ENCODE results near the gene SURF1.
"Not testable (repeated sequence)": the region's sequence is repeated elsewhere in the genome, so short reads cannot be mapped to it uniquely, and the experiment has no call there.

SURF1 gene

DNA sequence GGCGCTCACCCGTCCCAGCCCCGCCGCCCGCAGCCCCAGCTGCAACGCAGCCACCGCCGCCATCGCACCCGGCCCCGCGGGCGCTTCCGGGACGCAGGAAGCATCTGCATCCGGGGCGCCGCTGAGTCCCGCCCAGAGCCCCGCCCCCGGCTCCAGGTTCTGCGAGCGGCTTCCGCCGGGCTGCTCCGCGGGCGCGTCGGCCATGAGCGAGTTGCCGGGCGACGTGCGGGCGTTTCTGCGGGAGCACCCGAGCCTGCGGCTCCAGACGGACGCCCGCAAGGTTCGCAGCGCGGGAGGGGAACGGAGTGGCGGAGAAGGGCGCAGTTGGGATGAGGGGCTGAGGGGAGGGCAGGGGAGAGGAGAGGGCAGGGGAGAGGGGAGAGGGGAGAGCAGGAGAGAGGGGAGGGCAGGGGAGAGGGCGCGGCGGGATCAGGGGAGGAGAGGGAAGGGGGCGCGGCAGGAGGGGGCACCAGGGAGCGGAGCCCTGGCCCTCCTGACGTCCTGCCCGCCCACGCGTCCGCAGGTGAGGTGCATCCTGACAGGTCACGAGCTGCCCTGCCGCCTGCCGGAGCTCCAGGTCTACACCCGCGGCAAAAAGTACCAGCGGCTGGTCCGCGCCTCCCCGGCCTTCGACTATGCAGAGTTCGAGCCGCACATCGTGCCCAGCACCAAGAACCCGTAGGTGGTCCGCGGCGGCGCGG, at the start of gene SURF1, which contains the start of gene SURF2:
Gene SURF1, minus strand, starts transcription at position 97 of the 701 bp plus-strand sequence. Its CDS starts 34 bp downstream, at position 63.
Gene SURF2, plus strand, starts transcription at position 160 of the 701 bp plus-strand sequence. Its CDS starts 43 bp downstream, at position 203.
- DNase-seq (ENCODE audit: low read depth) = peak; percentile 49

DNA sequence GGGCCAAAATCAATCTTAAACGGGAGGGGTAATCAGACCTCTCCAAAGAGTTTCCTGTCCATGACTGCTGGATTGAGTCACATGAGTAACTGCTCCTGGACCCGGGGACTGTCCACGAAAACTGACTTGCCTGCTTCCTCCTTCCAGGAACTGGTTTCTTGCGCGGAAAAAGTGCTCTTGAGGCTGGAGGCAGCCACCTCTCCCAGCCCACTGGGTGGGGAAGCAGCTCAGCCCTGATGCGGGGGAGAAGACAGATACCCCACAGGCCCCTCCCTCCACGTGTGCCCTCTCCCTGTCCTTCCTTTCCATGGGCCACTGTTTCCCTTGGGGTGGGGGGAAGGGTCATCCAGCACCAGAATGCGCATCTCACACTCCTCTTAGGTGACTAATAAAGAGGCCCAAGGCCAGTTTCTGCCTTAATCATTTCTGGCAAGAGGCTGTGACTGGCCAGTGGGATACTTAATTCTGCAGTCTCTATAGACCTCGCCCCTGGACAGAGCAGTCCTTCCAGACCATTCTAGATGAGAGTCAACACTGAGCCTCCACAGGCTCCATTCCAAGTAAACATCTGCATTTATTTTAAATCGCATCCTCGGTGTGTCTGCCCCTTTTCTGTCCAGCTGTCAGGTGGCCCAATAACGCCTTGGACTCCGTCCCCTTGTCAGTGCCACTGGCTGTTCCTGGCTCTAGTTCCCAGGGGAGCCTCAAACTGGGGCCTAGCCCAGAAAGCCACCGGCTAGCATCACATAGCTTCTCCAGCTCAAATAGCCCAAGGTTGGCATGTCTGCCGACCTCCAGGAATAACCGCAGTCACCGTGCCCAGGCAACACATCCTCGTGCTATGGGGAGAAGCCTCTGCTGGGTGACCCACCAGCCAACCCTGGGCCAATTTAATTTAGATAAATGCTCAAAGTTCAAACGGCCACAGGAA, 49.5 kb upstream of the SURF1 start:
- peak; percentile 37 for DNase-seq (ENCODE audit: low read depth)

GRCh38 chr9:133404454-133405002, 48.2 kb upstream of the SURF1 start:
- no peak for DNase-seq (ENCODE audit: low read depth)

DNA sequence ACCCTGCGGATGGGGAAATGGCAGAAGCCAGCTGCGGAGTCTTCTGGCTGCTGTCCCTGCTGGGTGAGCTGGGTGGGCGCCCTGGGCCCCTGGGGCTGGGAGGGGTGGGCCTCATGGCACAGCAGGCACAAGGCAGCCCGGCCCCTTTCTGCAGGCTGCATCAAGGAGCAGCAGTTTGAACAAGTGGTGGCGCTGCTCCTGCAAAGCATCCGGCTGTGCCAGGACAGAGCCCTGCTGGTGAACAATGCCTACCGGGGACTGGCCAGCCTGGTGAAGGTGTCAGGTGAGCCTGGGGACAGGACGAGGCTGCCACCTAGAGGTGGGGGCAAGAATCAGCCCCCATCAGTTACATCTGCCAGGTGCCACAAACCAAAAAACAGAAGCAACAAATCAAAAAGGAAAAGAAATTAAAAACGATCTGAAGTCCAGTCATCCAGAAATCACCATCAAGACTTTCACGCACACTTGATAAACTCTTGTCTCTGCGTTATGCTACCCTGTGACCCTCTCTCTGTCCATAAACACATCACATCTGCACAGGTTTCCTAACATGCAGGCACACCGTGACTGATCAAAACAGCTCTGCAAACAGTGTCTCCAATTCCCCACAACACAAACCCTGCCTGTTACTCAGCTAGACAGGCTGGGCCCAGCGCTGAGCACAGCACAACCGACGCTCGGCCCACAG, 47.6 kb upstream of the SURF1 start:
- no peak for DNase-seq (ENCODE audit: low read depth)

- no peak for DNase-seq (ENCODE audit: low read depth)
Measured at GRCh38 chr9:133402689-133403088, 46.4 kb upstream of the SURF1 start.

DNA sequence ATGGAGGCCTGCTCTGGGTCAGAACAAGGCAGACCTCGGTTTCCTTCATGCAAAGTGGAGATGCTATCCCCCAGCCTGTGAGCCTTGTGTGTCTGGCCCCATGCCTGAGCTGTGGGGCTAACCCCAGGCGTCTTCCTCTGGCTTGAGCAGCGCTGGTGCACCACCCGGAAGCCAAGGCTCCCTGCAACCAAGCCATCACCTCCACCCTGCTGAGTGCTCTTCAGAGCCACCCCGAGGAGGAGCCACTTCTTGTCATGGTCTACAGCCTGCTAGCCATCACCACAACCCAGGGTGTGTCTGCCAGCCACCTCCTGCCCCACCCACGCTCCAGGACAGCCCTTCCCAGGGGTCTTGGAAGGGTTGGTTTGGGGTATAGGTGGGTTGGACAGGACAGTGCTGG, 45.3 kb upstream of the SURF1 start:
- DNase-seq (ENCODE audit: low read depth) = no peak

DNA sequence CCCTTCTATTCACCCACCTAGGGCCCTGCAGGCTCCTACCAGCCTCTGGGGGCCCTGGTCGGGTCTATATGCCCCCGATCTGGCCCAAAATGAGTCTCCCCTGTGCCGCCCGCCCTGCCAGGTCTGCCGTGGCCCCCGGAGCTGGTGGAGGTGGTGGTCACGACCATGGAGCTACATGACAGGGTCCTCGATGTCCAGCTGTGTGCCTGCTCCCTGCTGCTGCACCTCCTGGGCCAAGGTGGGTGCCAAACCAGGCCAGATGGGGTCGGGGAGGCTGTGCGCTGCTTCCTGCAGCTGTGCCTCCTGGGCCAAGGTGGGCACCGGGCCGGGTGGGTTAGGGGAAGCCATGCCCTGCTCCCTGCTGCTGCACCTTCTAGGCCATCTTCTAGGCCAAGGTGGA, 44.0 kb upstream of the SURF1 start:
- DNase-seq (ENCODE audit: low read depth) = no peak

GRCh38 chr9:133397895-133398294, 41.6 kb upstream of the SURF1 start:
- no peak for DNase-seq (ENCODE audit: low read depth)

GRCh38 chr9:133397370-133397769, 41.1 kb upstream of the SURF1 start:
- no peak for DNase-seq (ENCODE audit: low read depth)

DNA sequence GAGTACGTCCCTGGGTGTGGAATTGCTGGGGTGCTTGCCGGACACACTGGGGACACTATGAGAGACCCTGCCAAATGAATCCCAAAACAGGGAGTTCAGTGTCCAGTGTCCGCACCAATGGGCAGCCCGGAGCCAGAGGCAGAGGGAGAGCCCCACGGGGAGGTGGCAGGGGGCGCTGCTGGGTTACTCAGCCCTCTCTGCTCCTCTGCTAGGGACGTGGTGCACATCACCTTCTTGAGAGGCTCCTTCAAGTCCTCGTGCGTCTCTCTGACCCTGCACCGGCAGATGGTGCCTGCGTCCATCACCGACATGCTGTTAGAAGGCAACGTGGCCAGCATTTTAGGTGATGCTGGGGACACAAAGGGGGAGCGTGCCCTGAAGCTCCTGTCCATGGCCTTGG, 40.7 kb upstream of the SURF1 start:
- no peak for DNase-seq (ENCODE audit: low read depth)

DNA sequence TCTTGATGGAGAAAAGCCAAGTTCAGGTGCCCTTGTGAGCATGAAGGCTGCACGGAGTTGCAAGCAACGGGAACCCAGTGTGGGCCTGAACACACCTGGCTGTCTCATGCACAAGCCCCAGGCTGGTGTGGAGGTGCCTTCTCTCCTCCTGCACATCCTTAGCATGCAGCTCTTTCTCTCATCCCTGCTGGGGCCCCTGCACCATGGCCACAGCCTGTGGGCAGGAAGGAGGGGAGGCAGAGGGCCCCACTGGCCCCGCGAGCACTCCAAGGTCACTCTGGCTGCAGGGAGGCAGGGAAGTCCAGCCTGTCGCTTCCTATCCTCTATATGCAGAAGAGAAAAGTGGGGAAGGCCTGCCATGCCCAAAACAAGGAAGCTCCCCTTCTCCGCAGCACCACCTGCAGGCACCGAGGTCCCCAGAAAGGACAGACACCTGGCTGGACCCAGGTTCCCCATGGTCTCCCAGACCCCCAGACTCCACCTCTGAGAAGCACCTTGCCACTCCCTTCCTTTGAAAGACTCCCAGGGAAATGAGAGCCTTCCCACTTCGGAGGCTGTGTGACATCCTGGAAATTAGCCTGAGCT, 38.5 kb upstream of the SURF1 start:
- no peak for DNase-seq (ENCODE audit: low read depth)

GRCh38 chr9:133393399-133393798, 37.1 kb upstream of the SURF1 start:
- DNase-seq (ENCODE audit: low read depth) = no peak

DNA sequence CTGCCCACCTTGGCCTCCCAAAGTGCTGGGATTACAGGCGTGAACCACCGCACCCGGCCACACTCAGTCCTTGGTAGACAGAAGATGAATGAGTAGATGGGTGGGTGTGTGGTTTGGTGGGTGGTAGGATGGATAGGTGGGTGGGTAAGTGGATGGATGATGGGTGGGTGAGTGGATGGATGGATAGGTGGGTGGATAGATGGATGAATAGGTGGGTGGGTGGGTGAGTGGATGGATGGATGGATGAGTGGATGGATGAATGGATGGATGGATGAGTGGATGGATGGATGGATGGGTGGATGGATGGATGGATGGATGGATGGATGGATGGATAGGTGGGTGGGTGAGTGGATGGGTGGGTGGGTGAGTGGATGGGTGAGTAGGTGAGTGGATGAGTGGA, 36.0 kb upstream of the SURF1 start:
- not testable (repeated sequence) for DNase-seq (ENCODE audit: low read depth)

GRCh38 chr9:133391449-133391848, 35.2 kb upstream of the SURF1 start:
- DNase-seq (ENCODE audit: low read depth) = not testable (repeated sequence)

DNA sequence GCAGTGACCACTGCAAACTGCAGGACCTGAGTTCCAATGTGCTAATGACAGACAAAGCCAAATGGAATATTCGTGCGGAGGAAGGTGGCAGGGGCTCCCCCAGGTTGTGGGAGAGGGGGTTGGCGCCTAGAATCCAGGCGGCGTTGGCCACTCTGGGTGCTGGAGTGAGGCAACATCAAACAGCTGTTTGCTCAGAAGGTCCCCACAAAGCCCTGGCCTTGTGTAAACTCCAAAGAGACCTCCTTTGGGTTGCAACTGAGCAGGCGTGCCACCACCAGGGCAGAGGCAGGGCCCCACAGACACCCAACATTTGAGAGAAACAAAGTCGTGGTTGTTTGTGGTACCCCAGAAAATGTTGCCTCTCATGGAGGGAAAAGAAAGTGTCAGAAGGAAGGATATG, 34.4 kb upstream of the SURF1 start:
- no peak for DNase-seq (ENCODE audit: low read depth)

- DNase-seq (ENCODE audit: low read depth) = no peak
Measured at GRCh38 chr9:133389562-133389961, 33.3 kb upstream of the SURF1 start.

DNA sequence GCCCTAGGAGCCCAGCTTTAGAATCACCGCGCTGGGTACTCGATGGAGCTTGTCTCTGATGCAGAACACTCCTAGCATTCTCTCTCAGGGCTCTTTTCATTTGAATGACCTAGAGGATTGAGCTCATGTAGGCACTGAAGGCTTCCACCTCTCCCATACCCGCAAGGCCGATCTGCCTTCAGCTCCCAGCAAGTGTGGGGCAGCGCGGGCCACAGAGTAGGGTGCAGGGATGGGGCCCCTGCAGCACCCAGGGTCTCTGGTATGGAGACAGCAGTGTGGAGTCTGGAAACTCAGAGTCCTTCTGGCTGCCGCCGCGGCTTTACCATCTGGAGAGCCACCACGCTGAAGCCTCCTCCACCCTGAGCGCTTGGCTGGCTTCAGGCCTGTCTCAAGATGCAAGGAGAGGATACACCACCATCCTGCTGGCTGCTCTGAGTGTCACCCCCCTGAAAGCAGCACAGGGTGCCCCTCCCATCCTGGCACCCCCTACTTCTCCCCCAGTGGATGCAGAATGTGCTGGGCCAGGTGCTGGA, 32.8 kb upstream of the SURF1 start:
- DNase-seq (ENCODE audit: low read depth) = no peak

GRCh38 chr9:133387680-133388079, 31.4 kb upstream of the SURF1 start:
- no peak for DNase-seq (ENCODE audit: low read depth)

GRCh38 chr9:133386338-133386737, 30.1 kb upstream of the SURF1 start:
- no peak for DNase-seq (ENCODE audit: low read depth)

DNA sequence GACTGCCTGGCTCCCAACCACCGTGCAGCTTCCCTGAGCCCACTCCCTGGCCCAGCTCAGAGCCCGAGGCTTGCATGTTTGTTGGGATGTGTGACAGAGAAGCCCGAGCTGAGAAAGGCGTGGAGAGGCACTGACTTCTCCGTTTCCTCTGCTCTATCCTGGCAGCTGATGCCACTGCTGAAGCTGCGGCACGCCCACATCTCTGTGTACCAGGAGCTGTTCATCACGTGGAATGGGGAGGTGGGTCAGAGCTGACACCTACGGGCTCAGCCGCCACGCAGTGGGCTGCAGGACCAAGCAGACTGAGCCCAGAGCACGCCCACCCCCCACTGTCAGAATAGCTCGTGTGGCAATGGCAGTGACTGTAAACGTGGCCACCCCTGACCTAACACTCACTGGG, 29.2 kb upstream of the SURF1 start:
- no peak for DNase-seq (ENCODE audit: low read depth)

- no peak for DNase-seq (ENCODE audit: low read depth)
Measured at GRCh38 chr9:133384736-133385321, 28.5 kb upstream of the SURF1 start.

Data from GM04504 (cell line).